ENCODE results near the gene GRID2. TPM values are rescaled to one million over a fixed set of nuclear protein-coding genes. Genes with fewer than 3 reads are reported as not detected.

Gene GRID2
- total and polyA plus RNA-seq, 12 donors = 0.01 to 0.07 (median 0.07) TPM; not detected in 9

DNA sequence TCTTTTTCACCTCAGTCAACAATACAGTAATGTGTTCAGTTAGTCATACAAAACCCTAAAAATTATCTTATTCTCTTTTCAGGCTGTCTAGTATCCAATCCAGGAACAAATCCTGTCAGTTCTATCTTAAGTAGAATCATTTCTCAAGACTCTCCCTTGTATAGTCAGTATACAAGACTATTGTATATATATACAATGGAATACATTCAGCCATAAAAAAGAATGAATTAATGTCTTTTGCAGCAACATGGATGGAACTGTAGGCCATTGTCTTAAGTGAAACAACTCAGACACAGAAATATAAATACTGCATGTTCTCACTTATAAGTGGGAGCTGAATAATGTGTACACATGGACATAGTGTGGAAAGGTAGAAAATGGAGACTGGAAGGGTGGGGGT is 1023.6 kb downstream of the GRID2 start:
- Histone ChIP-seq H3K9me3 (peaks cover 0 to 21% (median 0%) of the 10 kb centered on the region in 11 donors), H3K4me1 (no peaks in the 10 kb centered on the region), H3K36me3 (no peaks in the 10 kb centered on the region), H3K27me3 (no peaks in the 10 kb centered on the region), H3K4me3 (no peak overlapping the region), H3K27ac (no peak overlapping the region)
- TF ChIP-seq, protein P1, sequence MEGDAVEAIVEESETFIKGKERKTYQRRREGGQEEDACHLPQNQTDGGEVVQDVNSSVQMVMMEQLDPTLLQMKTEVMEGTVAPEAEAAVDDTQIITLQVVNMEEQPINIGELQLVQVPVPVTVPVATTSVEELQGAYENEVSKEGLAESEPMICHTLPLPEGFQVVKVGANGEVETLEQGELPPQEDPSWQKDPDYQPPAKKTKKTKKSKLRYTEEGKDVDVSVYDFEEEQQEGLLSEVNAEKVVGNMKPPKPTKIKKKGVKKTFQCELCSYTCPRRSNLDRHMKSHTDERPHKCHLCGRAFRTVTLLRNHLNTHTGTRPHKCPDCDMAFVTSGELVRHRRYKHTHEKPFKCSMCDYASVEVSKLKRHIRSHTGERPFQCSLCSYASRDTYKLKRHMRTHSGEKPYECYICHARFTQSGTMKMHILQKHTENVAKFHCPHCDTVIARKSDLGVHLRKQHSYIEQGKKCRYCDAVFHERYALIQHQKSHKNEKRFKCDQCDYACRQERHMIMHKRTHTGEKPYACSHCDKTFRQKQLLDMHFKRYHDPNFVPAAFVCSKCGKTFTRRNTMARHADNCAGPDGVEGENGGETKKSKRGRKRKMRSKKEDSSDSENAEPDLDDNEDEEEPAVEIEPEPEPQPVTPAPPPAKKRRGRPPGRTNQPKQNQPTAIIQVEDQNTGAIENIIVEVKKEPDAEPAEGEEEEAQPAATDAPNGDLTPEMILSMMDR (IDR thresholded peaks at IDR 0.05) = no peak
- DNase-seq (no peak), ATAC-seq (no peak)
- intact Hi-C loops (cut with DNase I) = no loop called here

GRCh38 chr4:93334003-93334402 is 1030.2 kb downstream of the GRID2 start:
- ATAC-seq = no peak
- DNase-seq = no peak
- Histone ChIP-seq H3K4me3 (no peak overlapping the region), H3K36me3 (no peaks in the 10 kb centered on the region), H3K9me3 (peaks cover 0 to 3% (median 0%) of the 10 kb centered on the region in 11 donors), H3K27ac (no peak overlapping the region), H3K4me1 (no peaks in the 10 kb centered on the region), H3K27me3 (no peaks in the 10 kb centered on the region)
- TF ChIP-seq, protein P1 (IDR thresholded peaks at IDR 0.05) = no peak
- WGBS, 2 donors = 53 to 81% methylated on average over 3 of the region's 3 CpGs
- intact Hi-C loops (cut with DNase I) = no loop called here

- peaks cover 0 to 3% (median 0%) of the 10 kb centered on the region in 11 donors for H3K9me3 ChIP-seq
- 74 to 86% methylated on average over 3 of the region's 3 CpGs for WGBS, 2 donors
- H3K27me3 ChIP-seq = no peaks in the 10 kb centered on the region
- intact Hi-C loops (cut with DNase I) = no loop called here
- ATAC-seq (no peak), DNase-seq (no peak)
- H3K4me3 ChIP-seq = no peak overlapping the region
- no peaks in the 10 kb centered on the region for H3K4me1 ChIP-seq
- no peak overlapping the region for H3K27ac ChIP-seq
- TF ChIP-seq, protein P1 (IDR thresholded peaks at IDR 0.05) = no peak
- no peaks in the 10 kb centered on the region for H3K36me3 ChIP-seq
These were observed 1033.4 kb downstream of the GRID2 start for GRCh38 chr4:93337196-93337595.

- ATAC-seq = no peak
- Histone ChIP-seq H3K4me3 (no peak overlapping the region), H3K9me3 (no peaks in the 10 kb centered on the region), H3K27ac (no peak overlapping the region), H3K27me3 (no peaks in the 10 kb centered on the region), H3K4me1 (no peaks in the 10 kb centered on the region), H3K36me3 (no peaks in the 10 kb centered on the region)
- TF ChIP-seq, protein P1 (IDR thresholded peaks at IDR 0.05) = no peak
- 81 to 90% methylated on average over 2 of the region's 2 CpGs for WGBS, 2 donors
- intact Hi-C loops (cut with DNase I) = no loop called here
- DNase-seq = no peak
These were observed 1039.0 kb downstream of the GRID2 start for GRCh38 chr4:93342738-93343137.

Measured in heart right ventricle (tissue), 16 donors.